GM23248 (cell line): ENCODE data around the gene EFHB.

Experiments
- EZH2 ChIP-seq: fragments of 200-600 bp; sonication (generic); IDR thresholded peaks from 2 replicates; pipeline ENCODE4 v1.6.1; 2018; ENCODE audit warnings: antibody characterized with exemption, mild to moderate bottlenecking; ENCODE audit not compliant: insufficient read depth, poor library complexity, severe bottlenecking
- EZH2phosphoT487 ChIP-seq: fragments of 200-600 bp; sonication (generic); IDR thresholded peaks from 2 replicates; pipeline ENCODE4 v1.6.1; 2018; ENCODE audit warnings: antibody characterized with exemption, moderate library complexity, mild to moderate bottlenecking, low read depth; ENCODE audit not compliant: insufficient read depth

DNA sequence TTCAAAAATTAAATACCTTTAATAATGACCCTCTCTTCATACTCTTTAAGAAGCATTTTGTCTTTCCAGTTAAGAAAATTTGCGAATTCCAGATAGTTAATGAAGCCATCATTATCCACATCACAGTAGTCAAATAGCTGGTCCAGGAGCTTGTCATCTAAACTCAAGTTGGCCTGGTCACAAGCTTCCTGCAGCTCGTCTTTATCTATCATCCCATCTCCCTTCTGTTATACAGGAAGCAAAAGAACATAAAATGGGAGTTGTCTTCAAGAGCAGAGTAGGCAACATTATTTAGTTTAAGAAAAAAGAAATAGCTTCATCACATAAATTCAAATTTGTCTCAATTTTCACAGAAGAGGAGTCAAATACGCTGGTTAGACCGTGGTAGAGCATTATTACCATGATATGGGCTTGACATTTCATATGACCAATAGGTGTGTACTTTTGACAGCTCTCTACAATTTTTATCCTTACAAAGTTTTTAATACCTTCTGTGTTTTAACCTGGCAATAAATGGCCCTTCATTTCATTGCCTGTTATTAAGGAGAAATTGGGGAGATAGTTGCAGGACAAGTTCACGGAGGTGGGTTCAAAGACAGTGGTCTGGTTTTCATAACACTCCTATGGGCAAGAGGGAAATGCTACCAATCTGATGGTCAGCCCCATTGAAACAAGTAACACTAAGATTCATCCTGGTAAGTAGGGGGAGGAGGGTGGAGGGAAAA is 45.4 kb downstream of the EFHB start:
- TF ChIP-seq EZH2 (no peak), EZH2phosphoT487 (no peak)
